Measurements from ENCODE around the gene AP1M1. TPM values are rescaled to one million over a fixed set of nuclear protein-coding genes. Genes with fewer than 3 reads are reported as not detected.

AP1M1 gene
- total RNA-seq, 1 experiment from 2014 or later = 88.7 TPM

GRCh38 chr19:16208847-16209665 lies 11.3 kb downstream of the AP1M1 start:
- ATAC-seq = no peak
- POLR2A ChIA-PET = no interaction called here
- CTCF ChIA-PET = no interaction called here
- BruUV-seq (replicated peaks) = no TSS peak
- DNase-seq (ENCODE audit: low read depth, low spot score) = no peak
- Histone ChIP-seq H3K27ac (ENCODE audit: low read length) (no peak overlapping the region), H3K4me1 (ENCODE audit: control insufficient read depth, insufficient read depth, low read length) (no peaks in the 10 kb centered on the region), H3K36me3 (ENCODE audit: control insufficient read depth, insufficient read depth, low read length) (no peaks in the 10 kb centered on the region; the same call in 1 of the 2 replicates), H3K9me3 (ENCODE audit: control insufficient read depth, insufficient read depth, low read depth, low read length) (no peaks in the 10 kb centered on the region), H3K27me3 (ENCODE audit: control insufficient read depth, insufficient read depth, low read length) (no peaks in the 10 kb centered on the region), H3K4me3 (ENCODE audit: low read depth in 2 of 2, low read length in 2 of 2) (no peak overlapping the region)
- TF ChIP-seq CTCF (IDR thresholded peaks at IDR 0.05) (no peak), REST (IDR thresholded peaks at IDR 0.05; ENCODE audit: insufficient read depth in 1 of 2, low read depth in 2 of 2, low read length in 1 of 2) (no peak), TCF7L2 (IDR thresholded peaks at IDR 0.05; ENCODE audit: low read depth, low read length) (no peak), SIN3A (IDR thresholded peaks at IDR 0.05; ENCODE audit: borderline replicate concordance, insufficient read depth, low read depth, low read length) (no peak)
- in situ Hi-C loops (cut with HindIII; ENCODE audit: low pct_unique_long_range_greater_than_20kb, low sequenced_read_pairs) = no loop called here
- intact Hi-C loops (cut with micrococcal nuclease; ENCODE audit: unreplicated experiment) = no loop called here

- TF ChIP-seq SIN3A (IDR thresholded peaks at IDR 0.05; ENCODE audit: borderline replicate concordance, insufficient read depth, low read depth, low read length) = no peak
- no peak for TF ChIP-seq CTCF (IDR thresholded peaks at IDR 0.05)
- no peak for TF ChIP-seq POLR2AphosphoS5 (IDR thresholded peaks at IDR 0.05; ENCODE audit: low read depth, low read length)
- TF ChIP-seq TCF7L2 (IDR thresholded peaks at IDR 0.05; ENCODE audit: low read depth, low read length) = no peak
- no peak for TF ChIP-seq REST (IDR thresholded peaks at IDR 0.05; ENCODE audit: insufficient read depth in 1 of 2, low read depth in 2 of 2, low read length in 1 of 2)
- ChIA-PET CTCF (no interaction called here), POLR2A (no interaction called here)
- intact Hi-C loops (cut with micrococcal nuclease; ENCODE audit: unreplicated experiment) (no loop called here), in situ Hi-C loops (cut with HindIII; ENCODE audit: low pct_unique_long_range_greater_than_20kb, low sequenced_read_pairs) (no loop called here)
- Histone ChIP-seq H3K27ac (ENCODE audit: low read length) (no peak overlapping the region), H3K9me3 (ENCODE audit: control insufficient read depth, insufficient read depth, low read depth, low read length) (no peaks in the 10 kb centered on the region), H3K4me3 (ENCODE audit: low read depth in 2 of 2, low read length in 2 of 2) (no peak overlapping the region), H3K4me1 (ENCODE audit: control insufficient read depth, insufficient read depth, low read length) (no peaks in the 10 kb centered on the region), H3K27me3 (ENCODE audit: control insufficient read depth, insufficient read depth, low read length) (no peaks in the 10 kb centered on the region), H3K36me3 (ENCODE audit: control insufficient read depth, insufficient read depth, low read length) (no peaks in the 10 kb centered on the region; the same call in 1 of the 2 replicates)
- ATAC-seq (no peak), DNase-seq (ENCODE audit: low read depth, low spot score) (no peak)
- no TSS peak for BruUV-seq (replicated peaks)
Observed at GRCh38 chr19:16210168-16210567, 12.5 kb downstream of the AP1M1 start.

All from Panc1 (cell line).